Naive thymus-derived CD8-positive, alpha-beta T cell (primary cell): ENCODE results near the gene PPP1R7. TPM values are rescaled to one million over a fixed set of nuclear protein-coding genes. Genes with fewer than 3 reads are reported as not detected.

Source experiments
- ATAC-seq, 2 donors: fragments of 150-1000 bp; cut with Tn5 transposase in 1 of 2; sonication (Bioruptor Pico), chemical (Tn5 transposase) in 1 of 2; 1 replicate in 1 of 2; 2 replicates in 1 of 2; pipeline ENCODE4 v1.10.0; 2021; ENCODE audit warnings: mild to moderate bottlenecking in 2 of 2, moderate library complexity in 2 of 2
- POLR2A ChIA-PET: fragments of 350-600 bp; sonication (Branson Sonifier 250); formaldehyde crosslinking; loops from one replicate; lab custom pipeline; 2021; ENCODE audit warnings: antibody characterized with exemption; lab: Charles Lee
- DNase-seq, 10 donors: peaks; one replicate each; pipeline versions ENCODE4 v3.0.0 to v3.0.0-alpha.2; 2020 to 2022
- H3K27ac Mint-ChIP-seq, 10 donors: one replicate each; pipeline ENCODE4 v1.8.0; 2020 to 2022; ENCODE audit warnings: mild to moderate bottlenecking in 10 of 10, mixed read lengths in 10 of 10, moderate library complexity in 4 of 10, inconsistent platforms in 1 of 10
- H3K27me3 Mint-ChIP-seq, 5 donors: one replicate each; pipeline ENCODE4 v1.8.0; 2021 to 2022; ENCODE audit warnings: mixed read lengths in 5 of 5
- H3K36me3 Mint-ChIP-seq, 3 donors: one replicate each; pipeline ENCODE4 v1.8.0; 2020 to 2022; ENCODE audit warnings: mixed read lengths in 3 of 3, mild to moderate bottlenecking in 2 of 3, inconsistent platforms in 1 of 3
- H3K4me1 Mint-ChIP-seq, 4 donors: one replicate each; pipeline ENCODE4 v1.8.0; 2021 to 2022; ENCODE audit warnings: mixed read lengths in 4 of 4
- H3K4me3 Mint-ChIP-seq, 10 donors: one replicate each; pipeline ENCODE4 v1.8.0; 2020 to 2022; ENCODE audit warnings: mild to moderate bottlenecking in 10 of 10, mixed read lengths in 10 of 10, moderate library complexity in 6 of 10, inconsistent platforms in 1 of 10
- H3K9me3 Mint-ChIP-seq, 9 donors: one replicate each; pipeline ENCODE4 v1.8.0; 2020 to 2022; ENCODE audit warnings: mixed read lengths in 9 of 9, mild to moderate bottlenecking in 3 of 9, inconsistent platforms in 1 of 9, moderate library complexity in 1 of 9
- polyA plus RNA-seq, 3 donors: library from polyadenylated mRNA; unstranded; fragments of 300-500 nt; fragmentation: Illumina TruSeq; gene quantifications; one replicate each; pipeline ENCODE4 v1.2.3, GENCODE V29; 2021
- total RNA-seq, 8 experiments: library from RNA in 2 of 8; stranded (reverse) in 2 of 8; gene quantifications; one replicate each; pipeline ENCODE4 v1.2.3 and lab custom pipeline; 2021 to 2026

Gene PPP1R7
- total and polyA plus RNA-seq, 5 experiments from 2014 or later = 60.4 to 115 (median 109) TPM

DNA sequence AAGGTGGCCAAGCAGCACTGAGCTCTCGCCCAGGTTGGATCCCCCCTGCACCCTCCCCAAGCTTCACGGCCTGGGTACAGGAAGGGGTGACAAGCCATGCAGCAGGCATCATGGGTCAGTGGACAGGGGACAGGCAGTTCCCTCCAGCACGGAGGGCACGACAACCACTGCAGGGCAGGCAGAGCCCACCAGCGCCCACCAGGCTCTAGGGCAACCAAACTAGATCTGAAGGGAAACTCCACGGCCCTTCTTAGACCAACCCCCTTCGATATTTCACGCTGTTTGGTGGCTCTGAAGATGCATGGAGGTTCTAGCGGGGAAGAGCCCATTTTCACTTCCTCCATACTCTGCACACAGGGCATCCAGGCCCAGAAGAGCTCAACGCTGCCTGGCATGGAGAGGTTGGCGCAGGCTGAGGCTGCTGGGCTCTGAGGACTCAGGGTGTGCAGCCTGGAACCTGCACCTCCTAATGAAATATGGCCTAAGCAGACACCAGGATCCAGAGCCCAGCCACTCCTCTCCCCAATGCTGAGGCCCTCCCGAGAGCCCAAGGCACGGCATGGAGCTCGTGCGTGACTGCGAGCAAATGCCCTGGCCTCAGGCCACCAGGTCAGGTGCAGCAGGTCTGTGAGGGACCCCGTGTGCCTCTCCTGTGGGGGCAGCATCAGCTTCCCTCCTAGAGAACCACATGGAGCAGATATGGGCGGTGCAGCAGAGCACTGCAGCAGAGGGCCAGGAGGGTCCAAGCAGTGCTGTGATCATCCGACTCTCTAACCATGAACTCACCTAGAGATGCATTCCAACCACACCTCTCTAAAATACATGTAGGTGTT, 39.4 kb upstream of the PPP1R7 start:
- Mint-ChIP-seq H3K27me3 (no peaks in the 10 kb centered on the region), H3K27ac (peak overlapping the region; percentile 92 to 99 (median 98)), H3K4me1 (peaks cover 25 to 64% (median 58%) of the 10 kb centered on the region in 4 donors), H3K36me3 (peaks cover 0 to 36% (median 31%) of the 10 kb centered on the region in 3 donors), H3K4me3 (peak overlapping the region; percentile 85 to 99 (median 94)), H3K9me3 (peaks cover 0 to 3% (median 0%) of the 10 kb centered on the region in 9 donors)
- POLR2A ChIA-PET = interaction anchor here (0.6 to 17.2 kb wide), 18 partner anchors 9 to 771 kb away, joined by 3 to 473 read pairs (median 6); partner anchors contain the start of genes HDLBP, MTERF4, PASK and PPP1R7
- ATAC-seq = peak; percentile 19 to 28
- peak in 1 of 10 donors; percentile 30 for DNase-seq

DNA sequence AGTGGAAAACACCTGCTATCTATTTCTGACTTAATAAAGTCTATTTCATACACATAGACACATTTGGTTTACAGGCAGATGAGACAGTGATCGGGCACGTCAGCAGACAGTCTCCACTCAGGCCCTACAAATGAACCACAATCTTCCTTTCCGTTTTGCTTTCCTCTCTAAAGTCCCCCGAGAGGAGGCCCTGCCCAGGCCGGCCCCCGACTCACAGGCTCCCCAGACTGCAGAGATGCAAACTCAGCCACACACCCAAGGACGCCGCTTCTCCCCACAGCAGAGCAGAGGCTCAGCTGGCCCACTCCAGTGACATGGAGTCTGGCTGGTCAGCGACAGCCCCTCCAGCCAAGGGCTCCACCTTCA, 38.8 kb upstream of the PPP1R7 start:
- Mint-ChIP-seq H3K36me3 (peaks cover 0 to 34% (median 32%) of the 10 kb centered on the region in 3 donors), H3K4me1 (peaks cover 27 to 61% (median 56%) of the 10 kb centered on the region in 4 donors), H3K9me3 (peaks cover 0 to 3% (median 0%) of the 10 kb centered on the region in 9 donors), H3K27me3 (no peaks in the 10 kb centered on the region), H3K27ac (peak overlapping the region; percentile 92 to 99 (median 98)), H3K4me3 (peak overlapping the region; percentile 85 to 99 (median 94))
- ATAC-seq (peak; percentile 37 to 59), DNase-seq (peak in 7 of 10 donors; percentile 26 to 59 (median 47))
- POLR2A ChIA-PET = interaction anchor here (1.0 to 17.2 kb wide), 14 partner anchors 10 to 204 kb away, joined by 3 to 473 read pairs (median 6); partner anchors contain the start of genes HDLBP, MTERF4, PASK and PPP1R7

DNA sequence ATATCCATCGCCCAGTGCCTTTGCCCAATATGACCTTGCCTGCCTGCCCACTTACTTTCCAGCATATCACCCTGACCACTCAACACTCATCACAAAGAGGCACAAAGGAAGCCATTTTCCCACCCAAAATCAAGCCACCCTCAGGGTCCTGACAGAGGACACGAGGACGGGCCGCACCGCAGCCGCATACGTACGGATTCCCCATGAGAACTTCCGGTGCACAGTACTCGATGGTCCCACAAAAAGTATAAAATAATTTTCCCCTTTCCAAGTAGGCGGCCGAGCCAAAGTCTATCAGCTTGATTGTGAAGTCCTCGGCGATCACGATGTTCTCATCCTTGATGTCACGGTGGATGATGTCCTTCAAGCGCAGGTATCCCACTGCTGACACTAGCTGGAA, 38.2 kb upstream of the PPP1R7 start:
- Mint-ChIP-seq H3K27me3 (no peaks in the 10 kb centered on the region), H3K9me3 (peaks cover 0 to 3% (median 0%) of the 10 kb centered on the region in 9 donors), H3K27ac (peak overlapping the region; percentile 92 to 99 (median 98)), H3K4me3 (peak overlapping the region; percentile 85 to 99 (median 94)), H3K36me3 (peaks cover 0 to 32% (median 31%) of the 10 kb centered on the region in 3 donors), H3K4me1 (peaks cover 30 to 64% (median 54%) of the 10 kb centered on the region in 4 donors)
- DNase-seq (no peak), ATAC-seq (no peak)
- POLR2A ChIA-PET = interaction anchor here (1.0 to 17.2 kb wide), 15 partner anchors 10 to 203 kb away, joined by 3 to 473 read pairs (median 6); partner anchors contain the start of genes HDLBP, MTERF4, PASK and PPP1R7

DNA sequence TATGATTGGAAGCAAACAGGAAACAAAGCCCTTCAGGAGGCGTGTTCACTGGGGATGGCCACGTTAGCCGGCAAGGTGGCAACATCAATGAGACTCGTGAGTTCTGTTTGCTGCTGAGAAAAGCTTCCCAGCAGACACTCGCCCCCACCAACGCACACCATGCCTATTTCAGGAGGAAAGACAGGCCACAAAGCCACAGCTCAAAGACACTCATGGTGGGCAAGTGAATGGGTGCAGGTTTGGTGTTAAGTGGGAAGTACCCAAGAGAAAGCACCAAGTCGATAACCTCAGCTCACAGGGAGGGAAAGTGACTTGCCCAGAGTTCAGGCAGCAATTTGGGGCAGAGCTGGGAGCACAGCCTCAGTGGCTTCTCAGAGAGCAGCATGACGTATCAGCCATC, 37.7 kb upstream of the PPP1R7 start:
- H3K36me3 Mint-ChIP-seq = peaks cover 0 to 32% (median 30%) of the 10 kb centered on the region in 3 donors
- POLR2A ChIA-PET = interaction anchor here (0.9 to 17.2 kb wide), 16 partner anchors 11 to 203 kb away, joined by 3 to 473 read pairs (median 6); partner anchors contain the start of genes HDLBP, MTERF4, PASK and PPP1R7
- peak overlapping the region; percentile 92 to 99 (median 98) for H3K27ac Mint-ChIP-seq
- ATAC-seq = peak; percentile 52 to 63
- H3K27me3 Mint-ChIP-seq = no peaks in the 10 kb centered on the region
- H3K4me3 Mint-ChIP-seq = peak overlapping the region; percentile 85 to 99 (median 94)
- peak in 9 of 10 donors; percentile 44 to 80 (median 65) for DNase-seq
- peaks cover 0 to 3% (median 0%) of the 10 kb centered on the region in 9 donors for H3K9me3 Mint-ChIP-seq
- H3K4me1 Mint-ChIP-seq = peaks cover 30 to 60% (median 50%) of the 10 kb centered on the region in 4 donors

DNA sequence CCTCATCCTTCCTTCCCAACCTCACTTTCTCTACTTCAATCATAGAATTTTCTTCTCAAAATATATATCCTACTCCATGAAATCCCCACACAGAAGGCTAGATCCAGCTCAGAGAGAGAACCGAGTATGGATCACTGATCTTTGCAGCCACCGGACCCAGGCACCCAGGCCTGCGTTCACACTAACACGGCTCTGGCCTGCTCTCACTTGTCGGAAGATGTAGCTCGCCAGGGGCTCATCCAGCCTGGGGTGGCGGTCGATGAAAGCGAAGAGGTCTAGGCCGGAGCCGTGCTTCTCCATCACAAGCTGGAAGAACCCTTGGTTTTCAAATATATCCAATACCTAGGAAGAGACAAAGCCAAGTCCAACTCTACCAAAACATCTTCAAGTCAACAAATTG, 35.4 kb upstream of the PPP1R7 start:
- ATAC-seq (no peak), DNase-seq (no peak)
- POLR2A ChIA-PET = interaction anchor here (5.5 to 17.2 kb wide), 2 partner anchors 13 to 26 kb away, joined by 152 to 473 read pairs; partner anchors contain the start of gene MTERF4
- peaks cover 0 to 32% (median 25%) of the 10 kb centered on the region in 3 donors for H3K36me3 Mint-ChIP-seq
- no peaks in the 10 kb centered on the region for H3K9me3 Mint-ChIP-seq
- no peaks in the 10 kb centered on the region for H3K27me3 Mint-ChIP-seq
- H3K4me1 Mint-ChIP-seq = peaks cover 19 to 38% (median 31%) of the 10 kb centered on the region in 4 donors
- H3K27ac Mint-ChIP-seq = peak overlapping the region in 3 of 10 donors; percentile 75 to 81 (median 80)
- peak overlapping the region in 2 of 10 donors; percentile 8 to 29 for H3K4me3 Mint-ChIP-seq

DNA sequence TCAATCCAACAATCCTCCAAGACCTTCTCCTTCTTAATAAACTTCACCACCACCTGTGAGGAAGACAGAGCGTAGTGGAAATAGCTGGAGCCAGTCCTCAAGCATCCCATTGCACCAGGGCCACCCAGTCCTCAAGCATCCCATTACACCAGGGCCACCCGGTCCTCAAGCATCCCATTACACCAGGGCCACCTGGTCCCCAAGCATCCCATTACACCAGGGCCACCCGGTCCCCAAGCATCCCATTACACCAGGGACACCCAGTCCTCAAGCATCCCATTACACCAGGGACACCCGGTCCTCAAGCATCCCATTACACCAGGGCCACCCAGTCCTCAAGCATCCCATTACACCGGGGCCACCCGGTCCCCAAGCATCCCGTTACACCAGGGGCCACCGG, 34.9 kb upstream of the PPP1R7 start:
- no peak for DNase-seq
- Mint-ChIP-seq H3K27me3 (no peaks in the 10 kb centered on the region), H3K4me3 (no peak overlapping the region), H3K9me3 (peaks cover 0 to 1% (median 0%) of the 10 kb centered on the region in 9 donors), H3K27ac (peak overlapping the region in 3 of 10 donors; percentile 24 to 45 (median 38)), H3K4me1 (peaks cover 15 to 33% (median 26%) of the 10 kb centered on the region in 4 donors), H3K36me3 (peaks cover 0 to 31% (median 27%) of the 10 kb centered on the region in 3 donors)
- POLR2A ChIA-PET = interaction anchor here (17.2 kb wide), 1 partner anchor 27 kb away, joined by 473 read pairs; no protein-coding TSS in a partner anchor
- no peak for ATAC-seq

DNA sequence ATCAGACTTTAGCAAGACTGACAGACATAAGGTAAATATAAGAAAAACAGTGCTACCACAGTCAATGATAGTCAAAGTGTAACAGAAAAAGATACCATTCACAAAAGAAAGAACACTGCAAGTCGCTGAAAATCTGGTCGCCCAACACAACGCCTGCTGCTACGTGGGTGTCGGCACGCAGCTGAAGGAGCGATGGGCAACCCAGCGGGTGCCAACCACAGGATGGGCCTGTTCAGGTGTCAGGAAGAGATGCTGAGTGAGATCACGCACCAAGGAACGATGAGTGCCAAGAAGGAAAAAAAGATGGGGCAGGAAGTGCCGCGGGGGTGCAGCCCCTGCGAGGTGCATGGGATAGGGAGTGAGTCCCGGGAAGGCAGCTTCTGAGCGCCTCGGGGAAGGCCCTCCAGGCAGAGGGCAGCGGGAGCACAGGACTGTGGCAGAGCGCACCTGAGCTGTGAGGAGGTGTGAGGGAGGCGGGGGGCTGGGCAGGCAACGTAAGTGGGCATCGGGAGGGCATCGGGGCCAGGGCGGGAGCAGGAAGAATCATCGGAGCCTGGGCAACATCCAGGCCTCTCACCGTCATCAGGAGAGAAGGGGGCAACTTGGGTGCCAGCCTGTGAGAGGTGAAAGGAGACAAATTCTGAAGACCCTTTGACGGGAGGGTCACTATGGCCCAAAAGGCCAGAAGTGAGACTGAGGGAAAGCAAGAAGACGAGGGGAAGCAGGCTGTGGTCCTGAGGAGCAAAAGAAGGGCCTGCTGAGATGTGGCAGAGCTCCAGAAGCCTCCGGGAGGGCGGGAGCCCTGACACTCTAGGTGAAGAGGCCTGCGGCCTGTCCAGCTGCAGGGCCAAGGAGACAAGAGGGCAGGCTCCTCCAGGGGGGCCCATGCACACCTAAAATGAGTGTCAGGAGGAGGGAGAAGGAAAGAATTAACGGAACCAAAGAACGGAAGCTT, 33.4 kb upstream of the PPP1R7 start:
- H3K4me1 Mint-ChIP-seq = peaks cover 11 to 18% (median 13%) of the 10 kb centered on the region in 4 donors
- H3K9me3 Mint-ChIP-seq = peaks cover 0 to 4% (median 0%) of the 10 kb centered on the region in 9 donors
- ATAC-seq = no peak
- DNase-seq = no peak
- H3K27ac Mint-ChIP-seq = peak overlapping the region in 5 of 10 donors; percentile 6 to 84 (median 57)
- no peak overlapping the region for H3K4me3 Mint-ChIP-seq
- peaks cover 10 to 46% (median 35%) of the 10 kb centered on the region in 3 donors for H3K36me3 Mint-ChIP-seq
- POLR2A ChIA-PET = interaction anchor here (0.7 to 1.6 kb wide), 5 partner anchors 9 to 90 kb away, joined by 3 to 4 read pairs (median 3); partner anchors contain the start of gene MTERF4
- no peaks in the 10 kb centered on the region for H3K27me3 Mint-ChIP-seq

DNA sequence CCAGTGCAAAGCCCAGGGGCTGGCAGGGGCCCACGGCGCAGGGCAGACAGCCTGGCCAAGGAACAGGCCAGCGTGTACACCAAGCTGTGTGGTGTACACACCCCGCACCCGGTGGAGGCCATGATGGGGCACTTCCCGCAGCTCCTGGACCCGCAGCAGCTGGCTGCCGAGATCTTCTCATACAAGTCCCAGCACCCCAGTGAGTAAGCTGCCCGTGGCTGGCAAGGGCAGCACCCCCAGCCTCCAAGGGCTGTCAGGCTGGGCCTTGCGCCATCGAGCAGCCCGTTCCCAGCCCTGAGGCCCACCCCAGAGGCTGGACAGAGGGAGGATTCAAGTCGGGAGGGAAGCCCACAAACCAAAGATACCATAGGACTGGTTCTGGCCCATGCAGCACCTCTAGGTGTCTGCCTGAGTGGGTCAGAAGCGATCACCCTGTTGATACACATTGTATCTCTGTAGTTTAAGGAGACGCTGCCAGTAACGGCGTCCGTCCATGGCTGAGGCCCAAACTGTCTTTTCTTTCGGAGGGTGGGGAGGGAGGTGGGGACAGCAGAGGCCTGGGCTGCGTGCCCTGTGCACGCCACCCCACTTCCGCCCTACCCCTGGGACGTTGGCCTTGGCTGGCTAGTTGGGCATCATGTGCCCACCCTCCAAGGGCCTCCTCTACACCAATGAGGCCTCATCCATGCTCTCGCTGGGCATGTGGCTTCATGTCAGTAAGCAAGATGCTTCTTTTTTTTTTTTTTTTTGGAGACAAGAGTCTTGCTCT, 31.3 kb upstream of the PPP1R7 start:
- Mint-ChIP-seq H3K9me3 (peaks cover 0 to 4% (median 0%) of the 10 kb centered on the region in 9 donors), H3K36me3 (peaks cover 10 to 58% (median 34%) of the 10 kb centered on the region in 3 donors), H3K27ac (no peak overlapping the region), H3K4me1 (peaks cover 0 to 9% (median 7%) of the 10 kb centered on the region in 4 donors), H3K4me3 (no peak overlapping the region), H3K27me3 (no peaks in the 10 kb centered on the region)
- no peak for DNase-seq
- ATAC-seq = no peak
- POLR2A ChIA-PET = no interaction called here

DNA sequence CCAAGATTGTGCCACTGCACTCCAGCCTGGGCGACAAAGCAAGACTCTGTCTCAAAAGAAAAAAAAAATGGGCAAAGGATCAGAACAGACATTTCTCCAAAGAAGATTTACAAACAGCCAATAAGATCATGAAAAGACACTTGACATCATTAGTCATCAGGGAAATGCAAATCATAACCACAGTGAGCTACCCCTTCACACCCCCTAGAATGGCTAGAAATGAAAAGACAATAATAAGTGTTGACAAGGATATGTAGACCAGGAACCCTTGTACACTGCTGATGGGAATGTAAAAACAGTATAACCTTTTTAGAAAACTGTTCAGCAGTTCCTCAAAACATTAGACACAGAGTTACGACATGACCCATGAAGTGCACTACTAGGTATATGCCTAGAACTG, 29.8 kb upstream of the PPP1R7 start:
- no peaks in the 10 kb centered on the region for H3K27me3 Mint-ChIP-seq
- H3K27ac Mint-ChIP-seq = peak overlapping the region in 1 of 10 donors; percentile 31
- POLR2A ChIA-PET = interaction anchor here (1.2 kb wide), 1 partner anchor 17 kb away, joined by 3 read pairs; no protein-coding TSS in a partner anchor
- peaks cover 10 to 49% (median 28%) of the 10 kb centered on the region in 3 donors for H3K36me3 Mint-ChIP-seq
- peaks cover 0 to 4% (median 0%) of the 10 kb centered on the region in 9 donors for H3K9me3 Mint-ChIP-seq
- no peak overlapping the region for H3K4me3 Mint-ChIP-seq
- no peak for DNase-seq
- peaks cover 0 to 10% (median 7%) of the 10 kb centered on the region in 4 donors for H3K4me1 Mint-ChIP-seq
- no peak for ATAC-seq

DNA sequence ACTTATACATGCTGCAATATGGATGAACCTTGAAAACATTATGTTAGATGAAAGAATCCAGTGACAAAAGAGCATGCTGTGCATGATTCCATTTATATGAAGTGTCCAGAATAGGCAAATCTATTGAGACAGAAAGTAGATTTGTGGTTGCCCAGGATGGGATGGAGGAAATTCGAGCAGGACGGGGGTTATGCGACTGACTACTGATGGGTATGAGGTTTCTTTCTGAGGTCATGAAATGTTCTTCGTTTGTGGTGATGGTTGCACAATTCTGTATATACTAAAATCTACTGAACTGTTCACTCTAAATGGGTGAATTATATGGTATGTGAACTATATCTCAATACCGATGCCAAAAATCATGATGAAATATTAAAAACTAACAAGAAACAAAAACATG, 29.3 kb upstream of the PPP1R7 start:
- POLR2A ChIA-PET = interaction anchor here (0.5 to 1.2 kb wide), 3 partner anchors 11 to 763 kb away, joined by 3 read pairs; no protein-coding TSS in a partner anchor
- no peaks in the 10 kb centered on the region for H3K27me3 Mint-ChIP-seq
- H3K4me1 Mint-ChIP-seq = peaks cover 0 to 10% (median 6%) of the 10 kb centered on the region in 4 donors
- no peak overlapping the region for H3K4me3 Mint-ChIP-seq
- peaks cover 10 to 52% (median 26%) of the 10 kb centered on the region in 3 donors for H3K36me3 Mint-ChIP-seq
- no peak for DNase-seq
- peaks cover 0 to 4% (median 0%) of the 10 kb centered on the region in 9 donors for H3K9me3 Mint-ChIP-seq
- H3K27ac Mint-ChIP-seq = peak overlapping the region in 3 of 10 donors; percentile 4 to 43 (median 4)
- ATAC-seq = no peak
